HG03108 (cell line): ENCODE measurements around the gene RASSF3.
A peak's percentile ranks its signal among the peaks of the same experiment; 100 is the strongest.
"Not testable (repeated sequence)": the region's sequence is repeated elsewhere in the genome, so short reads cannot be mapped to it uniquely, and the experiment has no call there.

Experiments used
- ATAC-seq: cut with Tn5 transposase; IDR thresholded peaks from one replicate; pipeline ENCODE4 v1.9.1; 2021; ENCODE audit warnings: moderate library complexity; ENCODE audit not compliant: unreplicated experiment

The RASSF3 gene, protein sequence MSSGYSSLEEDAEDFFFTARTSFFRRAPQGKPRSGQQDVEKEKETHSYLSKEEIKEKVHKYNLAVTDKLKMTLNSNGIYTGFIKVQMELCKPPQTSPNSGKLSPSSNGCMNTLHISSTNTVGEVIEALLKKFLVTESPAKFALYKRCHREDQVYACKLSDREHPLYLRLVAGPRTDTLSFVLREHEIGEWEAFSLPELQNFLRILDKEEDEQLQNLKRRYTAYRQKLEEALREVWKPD

GRCh38 chr12:64610079-64610659 lies at the start of gene RASSF3:
Gene RASSF3 (plus strand): TSS chr12:64610495. CDS start chr12:64610633, 138 bp downstream.
- ATAC-seq, result peak; percentile 51

GRCh38 chr12:64561302-64562136 lies 48.8 kb upstream of the RASSF3 start:
- no peak for ATAC-seq

DNA sequence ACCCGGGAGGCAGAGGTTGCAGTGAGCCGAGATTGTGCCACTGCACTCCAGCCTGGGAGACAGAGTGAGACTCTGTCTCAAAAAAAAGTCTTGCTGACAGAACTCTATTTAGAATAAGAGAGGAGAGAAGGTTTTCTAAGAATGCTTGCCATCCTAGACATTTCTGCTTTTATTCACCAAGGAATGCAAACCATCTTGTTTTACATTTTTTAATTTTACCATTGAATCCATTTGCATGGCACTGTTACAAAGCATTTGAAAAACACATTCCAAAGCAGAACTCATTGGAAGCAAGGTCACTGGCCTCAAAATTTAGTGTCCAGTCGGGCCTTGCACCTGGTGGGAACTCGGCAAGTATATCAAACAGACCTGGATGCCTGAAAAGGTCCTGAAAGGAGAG lies 44.2 kb upstream of the RASSF3 start:
- no peak for ATAC-seq

DNA sequence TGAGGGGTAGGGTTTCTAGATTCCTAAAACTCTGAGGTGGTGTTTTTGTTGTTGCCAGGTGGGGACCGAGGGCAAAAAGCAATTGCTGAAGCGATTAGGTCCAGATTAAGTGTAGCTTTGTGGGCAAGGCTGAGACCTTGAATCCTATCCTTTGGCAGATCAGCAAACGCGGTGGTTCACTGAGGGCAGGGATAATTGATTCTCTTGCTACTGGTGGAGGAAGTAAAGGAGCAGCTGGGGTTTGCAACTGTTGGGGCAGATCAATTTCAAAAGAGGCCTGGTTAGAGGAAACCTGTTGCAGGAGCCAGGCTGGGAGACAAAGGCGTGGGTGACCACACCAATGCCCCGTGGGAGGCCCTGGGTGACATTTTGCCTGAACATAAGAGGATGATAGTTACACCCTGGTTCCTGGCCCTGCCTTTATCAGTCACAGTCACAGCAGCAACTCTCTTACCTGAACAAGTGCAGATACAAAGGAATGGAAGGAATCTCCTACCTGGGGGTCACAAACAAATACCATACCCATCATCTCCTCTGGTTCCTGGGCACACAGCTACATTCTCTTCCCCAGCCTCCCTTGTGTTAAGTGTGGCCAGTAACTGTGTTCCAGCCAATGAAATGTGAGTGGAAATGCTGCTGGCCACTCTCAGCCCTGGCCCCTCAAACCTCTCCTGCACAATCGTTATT lies 43.3 kb upstream of the RASSF3 start:
- ATAC-seq, result no peak

GRCh38 chr12:64567570-64567969 lies 42.7 kb upstream of the RASSF3 start:
- no peak for ATAC-seq

DNA sequence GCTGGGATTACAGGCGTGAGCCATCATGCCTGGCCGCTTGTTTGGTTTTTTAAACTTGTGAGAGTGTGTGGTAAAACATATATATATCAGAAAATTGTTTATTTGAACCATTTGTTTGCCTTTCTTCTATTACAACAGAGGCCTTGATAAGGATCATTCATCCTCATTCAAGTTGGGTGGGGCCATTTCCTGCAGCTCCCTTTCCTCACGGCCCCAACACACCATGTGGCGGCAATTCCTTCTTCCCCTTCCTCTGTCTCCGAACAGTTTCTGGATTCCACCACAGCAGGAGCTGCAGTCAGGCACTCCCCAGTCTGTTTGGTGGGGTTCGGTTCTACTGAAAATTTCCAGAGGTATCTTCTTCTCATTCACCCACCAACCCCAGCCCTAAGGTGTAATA lies 42.0 kb upstream of the RASSF3 start:
- ATAC-seq, result no peak

GRCh38 chr12:64569923-64570691 lies 40.2 kb upstream of the RASSF3 start:
- no peak for ATAC-seq

DNA sequence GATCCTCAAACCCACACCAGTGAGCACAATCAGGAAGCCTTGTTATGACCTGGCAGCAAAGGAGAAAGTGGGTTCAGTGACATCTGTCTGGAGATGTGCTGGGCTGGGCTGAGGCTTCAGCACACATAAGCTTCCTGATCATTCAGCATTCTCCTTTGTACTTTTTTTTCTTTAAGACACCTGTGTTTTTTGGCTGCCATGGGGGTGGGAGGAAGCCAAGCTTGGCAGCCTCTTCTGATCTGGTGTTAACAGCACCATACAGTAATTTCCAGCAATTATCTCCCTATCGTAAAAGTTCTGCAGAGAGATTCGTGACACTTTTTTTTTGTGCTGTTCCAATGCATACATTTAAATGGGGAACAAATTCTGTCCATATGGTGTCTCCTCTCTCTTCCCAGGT lies 38.9 kb upstream of the RASSF3 start:
- no peak for ATAC-seq

GRCh38 chr12:64572241-64572640 lies 38.1 kb upstream of the RASSF3 start:
- ATAC-seq, result no peak

DNA sequence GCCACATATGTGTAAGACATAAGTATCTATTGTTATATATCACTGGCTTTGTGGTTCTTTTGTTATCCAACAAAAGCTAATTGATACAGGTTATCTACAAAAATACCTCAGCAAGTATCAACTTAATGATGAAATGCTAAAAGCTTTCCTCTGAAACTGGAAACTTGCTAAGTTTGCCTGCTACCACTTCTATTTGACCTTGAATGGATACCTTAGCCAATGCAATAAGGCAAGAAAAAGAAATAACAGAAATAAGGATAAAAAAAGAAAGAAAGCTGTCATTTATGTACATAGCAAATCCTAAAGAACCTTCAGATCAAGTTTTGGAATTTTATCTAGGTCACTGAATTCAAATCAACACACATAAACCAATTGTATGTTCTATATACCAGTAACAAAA lies 35.5 kb upstream of the RASSF3 start:
- no peak for ATAC-seq

DNA sequence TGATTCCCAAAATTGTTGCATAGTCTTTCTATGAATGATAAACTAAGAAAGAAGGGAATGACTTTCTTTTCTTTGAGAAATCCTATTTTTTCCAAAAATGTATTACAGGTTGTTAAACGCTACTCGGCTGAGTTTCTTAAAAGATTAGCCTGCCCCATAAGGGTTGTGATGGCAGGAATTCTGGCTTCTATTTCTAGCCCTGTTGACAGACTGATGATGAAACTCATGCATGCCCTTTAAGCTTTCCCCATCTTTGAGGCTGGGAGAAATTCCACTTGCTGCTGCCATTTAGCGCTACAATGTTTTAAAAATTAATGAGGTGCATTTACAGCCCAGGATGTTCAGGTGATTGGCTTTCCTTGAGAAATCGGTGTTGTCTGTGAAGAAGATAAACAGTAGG lies 33.2 kb upstream of the RASSF3 start:
- no peak for ATAC-seq

DNA sequence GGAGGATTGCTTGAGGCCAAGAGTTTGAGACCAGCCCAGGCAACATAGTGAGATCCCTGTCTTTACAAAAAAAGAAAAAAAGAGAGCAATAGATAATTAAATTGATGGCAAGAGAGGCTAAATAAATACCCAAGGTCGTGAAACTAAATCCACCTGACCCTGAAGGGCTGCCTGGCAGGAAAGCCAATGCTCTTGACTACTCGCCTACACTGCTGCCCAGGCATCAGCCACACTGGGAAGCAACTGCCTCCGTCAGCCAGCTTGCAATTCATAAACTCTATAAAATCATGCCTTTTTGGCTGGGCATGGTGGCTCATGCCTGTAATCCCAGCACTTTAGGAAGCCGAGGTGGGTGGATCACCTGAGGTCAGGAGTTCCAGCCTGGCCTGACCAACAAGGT lies 31.7 kb upstream of the RASSF3 start:
- ATAC-seq, result no peak

DNA sequence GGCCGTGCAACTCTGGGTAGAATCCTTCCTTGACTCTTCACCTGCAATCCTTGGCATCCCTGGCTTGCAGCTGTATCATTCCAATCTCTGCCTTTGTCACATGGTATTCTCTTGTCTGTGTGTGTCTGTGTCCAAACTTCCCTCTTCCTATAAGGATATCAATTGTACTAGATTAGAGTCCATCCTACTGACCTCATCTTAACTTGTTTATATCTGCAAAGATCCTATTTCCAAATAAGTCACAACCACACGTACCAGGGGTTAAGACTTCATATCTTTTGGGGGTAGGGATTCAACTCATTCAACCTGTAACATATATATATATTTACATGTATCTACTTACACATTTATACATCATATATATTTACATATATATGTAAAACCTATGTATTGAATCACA lies 29.6 kb upstream of the RASSF3 start:
- ATAC-seq, result no peak

DNA sequence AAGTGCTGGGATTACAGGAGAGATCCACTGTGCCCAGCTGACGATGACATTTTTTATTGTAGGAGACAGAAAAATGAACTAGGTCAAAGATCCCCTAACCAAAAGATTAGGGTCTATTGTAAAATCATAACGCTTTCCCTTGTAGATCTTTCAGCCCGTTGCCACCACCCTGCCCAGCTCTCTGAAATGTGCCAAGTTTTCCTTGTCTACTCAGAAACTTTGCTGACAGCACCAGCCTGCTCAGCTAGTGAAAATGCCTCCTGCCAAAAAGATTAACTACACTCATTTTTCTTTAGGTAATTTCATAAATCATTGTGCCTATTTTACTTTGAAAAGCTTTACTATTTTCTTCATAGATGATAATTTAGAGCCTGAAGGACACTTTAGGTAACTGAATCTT lies 28.2 kb upstream of the RASSF3 start:
- ATAC-seq, result no peak

GRCh38 chr12:64582862-64583261 lies 27.4 kb upstream of the RASSF3 start:
- no peak for ATAC-seq

- ATAC-seq, result not testable (repeated sequence)
Measured at GRCh38 chr12:64583395-64583770, 26.9 kb upstream of the RASSF3 start.

DNA sequence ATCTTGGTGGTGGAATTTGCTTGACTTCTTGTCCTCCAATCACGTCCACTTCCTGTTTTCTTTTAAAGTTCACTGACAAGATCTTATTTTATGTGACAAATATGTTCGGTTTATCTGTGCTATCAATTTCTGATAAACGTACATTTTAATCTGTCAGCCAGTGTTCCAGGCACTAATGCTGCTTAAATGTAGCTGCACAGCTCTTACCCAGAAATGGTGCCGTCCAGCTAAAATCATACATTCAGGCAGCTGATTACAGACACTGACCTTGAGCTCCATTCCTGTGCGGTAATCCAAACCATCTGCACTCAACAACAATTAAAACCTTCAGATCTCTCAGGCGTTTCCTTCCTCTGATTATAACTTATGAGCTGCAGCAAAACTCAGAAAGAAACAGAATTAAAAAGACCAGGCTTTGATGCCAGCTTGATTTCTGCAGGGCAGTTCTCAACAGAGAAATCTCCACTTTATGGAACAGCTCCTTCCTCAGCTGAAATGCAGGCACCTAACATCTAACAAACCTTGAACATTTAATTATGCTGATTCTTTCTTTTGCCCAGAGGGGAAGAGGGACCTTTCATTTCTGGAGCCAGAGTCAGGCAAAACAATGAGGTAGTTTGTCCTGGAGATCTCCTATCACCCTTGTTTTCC lies 26.4 kb upstream of the RASSF3 start:
- no peak for ATAC-seq

DNA sequence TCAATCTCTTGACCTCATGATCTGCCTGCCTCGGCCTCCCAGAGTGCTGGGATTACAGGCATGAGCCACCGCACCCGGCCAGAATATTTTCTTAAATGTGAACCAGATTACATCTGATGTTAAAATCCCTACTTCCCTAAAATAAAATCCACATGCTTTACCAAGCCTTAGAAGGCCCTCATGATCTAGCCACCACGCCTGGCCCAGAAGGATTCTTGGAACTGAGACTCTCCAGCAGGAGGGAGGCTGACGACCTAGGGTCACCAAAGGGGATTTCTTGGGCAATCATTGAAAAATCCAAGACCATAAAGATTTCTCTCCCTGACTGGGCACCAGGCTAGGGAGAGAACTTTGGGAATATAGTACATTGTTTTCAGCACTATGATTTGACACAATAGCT lies 25.2 kb upstream of the RASSF3 start:
- no peak for ATAC-seq

DNA sequence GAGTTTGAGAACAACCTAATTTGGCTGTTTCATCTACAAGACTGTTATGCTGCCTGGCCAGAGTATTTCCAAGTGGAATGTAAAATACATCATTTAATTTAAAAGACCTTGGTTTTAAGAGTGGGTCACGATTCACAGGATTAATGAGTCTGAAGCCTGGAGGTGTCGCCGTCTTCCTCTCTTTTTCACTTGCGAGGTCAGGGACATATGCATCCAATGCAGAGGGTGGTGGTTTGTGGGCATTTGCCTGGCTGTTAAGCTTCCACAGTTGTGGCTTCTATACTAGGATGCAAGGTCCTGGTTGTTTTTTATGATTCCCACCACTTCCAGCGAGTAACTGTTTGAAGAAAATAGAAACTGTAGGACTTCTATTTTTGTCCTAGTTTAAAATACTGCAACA lies 22.8 kb upstream of the RASSF3 start:
- no peak for ATAC-seq

- ATAC-seq, result no peak
Measured at GRCh38 chr12:64590183-64590582, 20.1 kb upstream of the RASSF3 start.
